ENCODE data around the gene TENT4A.

- no peak for TF ChIP-seq CTCF (IDR thresholded peaks at IDR 0.05; ENCODE audit: borderline replicate concordance, extremely low read depth, low read length, poor library complexity, severe bottlenecking)
- TF ChIP-seq EZH2 (IDR thresholded peaks at IDR 0.05; ENCODE audit: borderline replicate concordance, low read depth, low read length, severe bottlenecking), result no peak
These were observed 70.6 kb downstream of the TENT4A start for GRCh38 chr5:6783787-6784186.

All from DND-41 (cell line).